ENCODE measurements around the gene SUB1. TPM values are rescaled to one million over a fixed set of nuclear protein-coding genes. Genes with fewer than 3 reads are reported as not detected.

SUB1 gene
- total RNA-seq, 4 donors from 2014 or later = 59.6 to 280 (median 134) TPM

DNA sequence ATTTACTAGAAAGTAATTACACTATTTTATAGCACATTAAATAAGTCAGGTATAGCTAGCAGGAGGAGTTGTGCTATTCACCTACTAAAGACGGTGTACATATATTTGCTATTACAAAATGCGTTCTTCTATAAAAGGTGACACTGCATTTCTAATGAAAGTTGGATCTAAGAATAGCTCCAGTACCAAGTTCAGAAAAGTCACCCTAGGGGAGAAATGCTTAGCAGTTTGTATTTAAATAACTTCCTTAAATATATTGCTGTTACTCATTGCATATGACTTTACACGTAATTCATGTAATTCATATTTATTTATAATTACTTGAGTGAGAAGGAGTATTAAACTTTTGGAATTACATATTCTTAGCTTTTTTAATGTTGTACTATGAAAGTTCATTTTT, 7.0 kb upstream of the SUB1 start:
- intact Hi-C loops (cut with DNase I) = no loop called here
- Histone ChIP-seq H3K27me3 (no peaks in the 10 kb centered on the region), H3K9me3 (no peaks in the 10 kb centered on the region), H3K4me3 (no peak overlapping the region), H3K27ac (no peak overlapping the region), H3K36me3 (no peaks in the 10 kb centered on the region), H3K4me1 (peaks cover 0 to 12% (median 10%) of the 10 kb centered on the region in 3 donors)
- TF ChIP-seq POLR2A (IDR thresholded peaks at IDR 0.05) (no peak), CTCF (IDR thresholded peaks at IDR 0.05) (no peak)
- DNase-seq = no peak
- WGBS, 2 donors = 70 to 89% methylated on average over 3 of the region's 3 CpGs

- DNase-seq = no peak
- Histone ChIP-seq H3K27ac (no peak overlapping the region), H3K27me3 (no peaks in the 10 kb centered on the region), H3K36me3 (no peaks in the 10 kb centered on the region), H3K4me3 (no peak overlapping the region), H3K9me3 (no peaks in the 10 kb centered on the region), H3K4me1 (peaks cover 0 to 16% (median 10%) of the 10 kb centered on the region in 3 donors)
- intact Hi-C loops (cut with DNase I) = no loop called here
- WGBS, 2 donors = 91 to 92% methylated on average over 3 of the region's 3 CpGs
- no peak for TF ChIP-seq CTCF (IDR thresholded peaks at IDR 0.05)
Measured at GRCh38 chr5:32578764-32579163, 6.6 kb upstream of the SUB1 start.

- 84 to 95% methylated on average over 6 to 7 of the region's 12 CpGs for WGBS, 2 donors
- intact Hi-C loops (cut with DNase I) = loop anchor here (10.0 kb wide), 1 partner anchor 346 kb away; no protein-coding TSS in a partner anchor
- Histone ChIP-seq H3K27me3 (no peaks in the 10 kb centered on the region), H3K27ac (no peak overlapping the region), H3K36me3 (no peaks in the 10 kb centered on the region), H3K4me3 (no peak overlapping the region), H3K9me3 (no peaks in the 10 kb centered on the region), H3K4me1 (peaks cover 0 to 31% (median 13%) of the 10 kb centered on the region in 3 donors)
- DNase-seq = no peak
- TF ChIP-seq POLR2A (IDR thresholded peaks at IDR 0.05) (no peak), CTCF (IDR thresholded peaks at IDR 0.05) (no peak)
Measured at GRCh38 chr5:32581010-32581785, 4.2 kb upstream of the SUB1 start.

- no peak for DNase-seq
- no peak for TF ChIP-seq CTCF (IDR thresholded peaks at IDR 0.05)
- no peak for TF ChIP-seq POLR2A (IDR thresholded peaks at IDR 0.05)
- Histone ChIP-seq H3K4me3 (peak overlapping the region in 2 of 4 donors; percentile 18 to 43), H3K27me3 (no peaks in the 10 kb centered on the region), H3K27ac (peak overlapping the region; percentile 21 to 100 (median 76)), H3K4me1 (peaks cover 8 to 56% (median 21%) of the 10 kb centered on the region in 3 donors), H3K36me3 (peaks cover 0 to 4% (median 0%) of the 10 kb centered on the region in 3 donors), H3K9me3 (no peaks in the 10 kb centered on the region)
- 45 to 51% methylated on average over 15 to 16 of the region's 16 CpGs for WGBS, 2 donors
- intact Hi-C loops (cut with DNase I) = loop anchor here (10.0 kb wide), 1 partner anchor 349 kb away; no protein-coding TSS in a partner anchor
Measured at GRCh38 chr5:32583582-32584232, 1.6 kb upstream of the SUB1 start.

GRCh38 chr5:32584646-32585045, 711 bp upstream of the SUB1 start:
- 32 to 47% methylated on average over 6 of the region's 6 CpGs for WGBS, 2 donors
- Histone ChIP-seq H3K9me3 (no peaks in the 10 kb centered on the region), H3K27me3 (no peaks in the 10 kb centered on the region), H3K36me3 (peaks cover 0 to 14% (median 0%) of the 10 kb centered on the region in 3 donors), H3K27ac (peak overlapping the region; percentile 58 to 100 (median 100)), H3K4me3 (peak overlapping the region in 3 of 4 donors; percentile 82 to 100 (median 98)), H3K4me1 (peaks cover 8 to 63% (median 21%) of the 10 kb centered on the region in 3 donors)
- TF ChIP-seq POLR2A (IDR thresholded peaks at IDR 0.05) (no peak), CTCF (IDR thresholded peaks at IDR 0.05) (no peak)
- intact Hi-C loops (cut with DNase I) = loop anchor here (10.0 kb wide), 1 partner anchor 350 kb away; no protein-coding TSS in a partner anchor
- no peak for DNase-seq
